HG03039 (cell line): ENCODE data around the gene TMX2.
"Not testable (repeated sequence)": the region's sequence is repeated elsewhere in the genome, so short reads cannot be mapped to it uniquely, and the experiment has no call there.

ENCODE experiments used
- ATAC-seq: cut with Tn5 transposase; IDR thresholded peaks from one replicate; pipeline ENCODE4 v1.9.1; 2021; ENCODE audit warnings: mild to moderate bottlenecking, moderate library complexity; ENCODE audit not compliant: unreplicated experiment

The TMX2 gene, protein sequence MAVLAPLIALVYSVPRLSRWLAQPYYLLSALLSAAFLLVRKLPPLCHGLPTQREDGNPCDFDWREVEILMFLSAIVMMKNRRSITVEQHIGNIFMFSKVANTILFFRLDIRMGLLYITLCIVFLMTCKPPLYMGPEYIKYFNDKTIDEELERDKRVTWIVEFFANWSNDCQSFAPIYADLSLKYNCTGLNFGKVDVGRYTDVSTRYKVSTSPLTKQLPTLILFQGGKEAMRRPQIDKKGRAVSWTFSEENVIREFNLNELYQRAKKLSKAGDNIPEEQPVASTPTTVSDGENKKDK

GRCh38 chr11:57712256-57713150 lies at the start of gene TMX2:
TMX2 (plus strand) TSS chr11:57712593; CDS start chr11:57712619, 26 bp downstream.
- peak; percentile 94 for ATAC-seq

GRCh38 chr11:57662893-57663292 lies 49.5 kb upstream of the TMX2 start:
- no peak for ATAC-seq

DNA sequence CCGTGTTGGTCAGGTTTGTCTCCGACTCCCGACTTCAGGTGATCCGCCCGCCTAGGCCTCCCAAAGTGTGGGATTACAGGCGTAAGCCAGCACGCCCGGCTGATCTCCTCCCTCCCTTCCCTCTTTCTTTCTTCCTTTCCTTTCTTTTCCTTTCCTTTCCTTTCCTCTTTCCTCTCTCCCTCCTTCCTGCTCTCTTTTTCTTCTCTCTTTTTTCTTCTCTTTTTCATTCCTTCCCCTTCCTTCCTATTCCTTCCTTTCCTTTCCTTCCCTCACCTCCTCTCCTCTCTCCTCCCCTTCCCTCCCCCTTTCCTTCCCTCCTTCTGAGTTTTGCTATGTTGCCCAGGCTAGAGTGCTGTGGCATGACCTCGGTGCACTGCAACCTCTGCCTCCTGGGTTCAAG lies 48.4 kb upstream of the TMX2 start:
- ATAC-seq: no peak

DNA sequence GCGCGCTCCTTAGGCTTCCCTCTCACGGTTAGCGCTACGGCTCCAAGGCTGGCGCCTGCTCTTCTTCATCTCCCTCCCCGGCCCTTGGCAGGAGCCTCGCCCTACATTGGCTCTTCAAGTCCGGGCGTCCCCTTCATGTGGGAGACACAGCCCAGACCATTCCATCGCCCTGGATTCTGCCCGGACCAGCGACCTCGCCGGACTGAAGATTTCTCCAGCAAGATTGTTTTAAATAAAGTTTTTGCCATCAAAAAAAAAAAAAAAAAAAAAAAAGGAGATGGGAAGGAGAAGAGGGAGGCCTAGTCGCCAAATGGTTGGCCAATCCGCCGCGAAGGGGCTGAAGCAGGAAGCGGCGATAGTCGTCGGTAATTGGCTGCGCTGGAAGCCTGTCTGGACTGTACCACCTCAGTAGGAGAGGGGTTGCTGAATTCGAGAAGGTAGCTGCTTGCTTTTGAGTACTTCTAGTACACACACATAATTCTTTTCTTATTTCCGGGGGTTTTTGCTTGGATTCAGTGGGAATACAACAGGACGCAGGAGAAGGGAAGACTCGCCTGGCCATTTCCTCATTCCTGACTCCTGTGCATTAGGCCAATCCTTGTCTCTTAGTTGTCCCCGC lies 45.2 kb upstream of the TMX2 start:
- peak; percentile 60 for ATAC-seq

- ATAC-seq: peak; percentile 84
Measured at GRCh38 chr11:57667736-57668433, 44.5 kb upstream of the TMX2 start, which contains the start of gene ZDHHC5. ZDHHC5 (plus strand) TSS chr11:57668114; CDS start chr11:57673091, 4,977 bp downstream.

DNA sequence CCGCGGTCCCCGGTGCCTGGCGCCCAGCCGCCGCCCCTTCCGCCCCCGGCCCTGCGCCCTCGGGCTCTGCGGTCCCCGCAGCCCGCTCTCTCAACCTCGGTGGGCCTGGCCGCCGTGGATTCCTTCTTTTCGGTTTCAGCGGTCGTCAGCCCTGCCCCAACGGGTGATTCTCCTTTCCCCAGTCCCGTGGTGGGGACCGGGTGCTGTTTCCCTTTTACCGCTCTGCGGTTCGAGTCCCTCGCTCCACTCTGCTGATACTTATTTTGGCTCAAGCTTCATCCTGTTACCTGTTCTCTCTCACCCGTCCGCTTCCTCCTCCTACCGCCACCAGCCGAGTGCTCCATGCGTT lies 44.0 kb upstream of the TMX2 start:
- peak; percentile 4 for ATAC-seq

- no peak for ATAC-seq
Measured at GRCh38 chr11:57674251-57674650, 38.1 kb upstream of the TMX2 start.

- no peak for ATAC-seq
Measured at GRCh38 chr11:57675176-57675941, 37.0 kb upstream of the TMX2 start.

DNA sequence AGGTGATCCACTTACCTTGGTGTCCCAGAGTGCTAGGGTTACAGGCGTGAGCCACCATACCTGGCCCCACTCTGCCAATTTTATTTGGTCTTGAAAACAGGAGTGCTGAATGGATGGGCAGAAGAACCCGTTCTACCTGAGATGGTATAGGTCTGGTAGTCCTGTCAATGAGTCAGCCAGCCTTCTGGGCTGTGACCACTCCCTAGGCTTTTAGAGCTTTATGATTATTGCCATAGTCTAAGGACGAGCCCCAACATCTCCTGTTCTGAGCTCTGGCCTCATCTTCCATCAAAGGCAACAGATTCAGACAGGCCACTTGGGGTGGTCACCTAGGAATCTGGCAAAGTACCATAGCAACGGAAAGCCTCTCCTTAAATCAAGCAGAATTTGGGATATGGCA lies 33.0 kb upstream of the TMX2 start:
- ATAC-seq: no peak

DNA sequence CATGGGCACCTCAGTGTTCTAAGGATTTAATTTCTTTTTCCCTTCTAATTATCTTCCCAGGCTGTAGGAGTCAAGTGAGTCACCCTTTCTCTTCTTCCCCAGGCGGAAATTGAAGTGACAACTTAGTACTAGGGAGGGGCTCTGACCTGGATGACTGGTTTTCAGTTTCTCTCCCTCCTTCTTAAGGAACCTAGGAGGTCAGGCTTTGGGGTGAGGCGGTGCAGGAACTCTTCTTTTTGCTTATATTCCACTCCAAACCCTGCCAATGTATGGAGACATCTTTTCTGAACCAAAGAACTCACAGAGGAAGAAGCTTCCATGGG lies 31.9 kb upstream of the TMX2 start:
- no peak for ATAC-seq

DNA sequence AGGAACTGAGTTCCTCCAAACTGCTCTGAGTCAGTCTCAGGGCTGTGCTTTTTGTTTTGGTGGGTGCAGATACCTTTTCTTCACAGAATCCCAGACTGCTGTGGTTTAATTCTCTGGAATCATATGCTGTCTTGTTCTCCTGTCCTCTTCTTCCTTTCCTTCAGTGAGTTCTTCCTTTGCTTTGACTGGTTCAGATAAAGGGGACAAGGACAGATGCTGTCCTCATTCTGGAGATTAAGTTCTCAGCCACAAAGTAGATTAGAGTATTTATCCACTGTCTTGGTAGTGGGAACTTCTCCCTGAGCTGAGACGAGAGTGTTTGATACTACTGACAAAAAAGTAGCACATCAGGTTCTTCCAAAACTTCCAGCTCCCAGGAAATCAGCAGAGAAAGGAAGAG lies 31.2 kb upstream of the TMX2 start:
- ATAC-seq: no peak

DNA sequence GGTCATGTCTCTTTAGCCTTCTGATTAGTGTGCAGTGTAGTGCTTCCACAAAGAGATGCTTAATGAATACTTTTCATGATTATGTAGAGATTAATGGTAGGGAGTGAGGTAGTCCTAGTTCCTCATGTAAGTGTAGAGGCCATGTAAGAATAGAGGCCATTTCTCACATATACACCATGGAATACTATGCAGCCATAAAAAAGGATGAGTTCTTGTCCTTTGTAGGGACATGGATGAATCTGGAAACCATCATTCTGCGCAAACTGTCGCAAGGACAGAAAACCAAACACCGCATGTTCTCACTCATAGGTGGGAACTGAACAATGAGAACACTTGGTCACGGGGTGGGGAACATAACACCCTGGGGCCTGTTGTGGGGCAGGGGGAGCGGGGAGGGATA lies 21.9 kb upstream of the TMX2 start:
- ATAC-seq: not testable (repeated sequence)

- ATAC-seq: no peak
Measured at GRCh38 chr11:57698843-57699365, 13.5 kb upstream of the TMX2 start.

GRCh38 chr11:57699813-57700212 lies 12.6 kb upstream of the TMX2 start:
- ATAC-seq: no peak

DNA sequence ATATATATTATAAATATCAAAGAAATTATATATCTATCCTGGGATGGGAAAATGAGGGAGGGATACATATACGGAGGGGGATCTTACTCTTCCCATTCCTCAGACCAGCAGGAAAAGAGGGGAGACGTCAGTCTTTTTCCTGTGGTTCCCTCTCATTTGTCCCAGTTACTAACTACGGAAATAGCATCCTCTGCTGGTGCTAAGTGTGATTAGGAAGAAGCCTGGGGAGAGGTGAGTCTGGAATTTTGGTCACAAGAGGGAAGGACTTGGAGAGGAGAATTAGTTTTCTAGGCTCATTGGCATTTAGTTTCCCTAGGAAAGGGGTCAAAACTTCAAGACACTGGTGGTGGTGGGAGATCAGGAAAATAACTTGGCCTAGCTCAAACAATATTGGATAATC lies 12.0 kb upstream of the TMX2 start:
- no peak for ATAC-seq

GRCh38 chr11:57703341-57703740 lies 9.1 kb upstream of the TMX2 start:
- no peak for ATAC-seq

GRCh38 chr11:57704932-57705331 lies 7.5 kb upstream of the TMX2 start:
- no peak for ATAC-seq

DNA sequence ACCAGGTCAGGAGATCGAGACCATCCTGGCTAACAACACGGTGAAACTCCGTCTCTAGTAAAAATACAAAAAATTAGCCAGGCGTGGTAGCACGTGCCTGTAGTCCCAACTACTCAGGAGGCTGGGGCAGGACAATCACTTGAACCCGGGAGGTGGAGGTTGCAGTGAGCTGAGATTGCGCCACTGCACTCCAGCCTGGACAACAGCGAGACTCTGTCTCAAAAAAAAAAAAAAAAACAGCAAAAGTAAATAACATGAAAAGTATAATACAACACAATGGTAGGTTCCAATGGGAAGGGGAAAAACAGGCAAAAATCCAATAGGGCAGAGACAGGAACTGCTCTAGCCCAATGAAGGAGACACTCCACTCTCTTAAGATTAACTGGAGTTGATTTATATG lies 7.0 kb upstream of the TMX2 start:
- not testable (repeated sequence) for ATAC-seq

DNA sequence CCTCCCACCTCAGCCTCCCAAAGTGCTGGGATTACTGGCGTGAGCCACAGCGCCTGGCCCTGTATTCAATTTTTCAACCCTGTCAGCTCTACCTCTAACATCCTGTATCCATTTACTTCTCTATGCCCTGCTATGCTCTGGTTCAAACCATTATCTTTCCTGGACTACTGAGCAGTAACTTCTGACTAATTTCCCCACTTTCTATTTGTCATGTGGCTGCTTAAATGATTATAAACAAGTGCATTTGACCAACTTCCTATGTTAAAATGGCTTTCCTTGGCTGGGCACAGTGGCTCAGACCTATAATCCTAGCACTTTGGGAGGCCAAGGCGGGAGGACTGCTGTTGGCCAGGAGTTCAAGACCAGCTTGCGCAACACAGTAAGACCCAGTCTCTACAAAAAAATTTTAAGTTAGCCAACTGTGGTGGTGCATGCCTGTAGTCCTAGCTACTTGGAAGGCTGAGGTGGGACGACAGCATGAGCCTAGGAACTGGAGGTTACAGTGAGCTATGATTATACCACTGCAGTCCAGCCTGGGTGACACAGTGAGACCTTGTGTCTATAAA lies 2.5 kb upstream of the TMX2 start:
- no peak for ATAC-seq
